Mucosa of descending colon (tissue), 3 donors: ENCODE data around the gene CTNND2. TPM values are rescaled to one million over a fixed set of nuclear protein-coding genes. Genes with fewer than 3 reads are reported as not detected.
"Not testable (repeated sequence)": the region's sequence is repeated elsewhere in the genome, so short reads cannot be mapped to it uniquely, and the experiment has no call there.

ENCODE experiments used
- ATAC-seq: fragments of 200-7000 bp; cut with Tn5 transposase; one replicate; pipeline ENCODE4 v1.9.1; 2020; ENCODE audit warnings: mild to moderate bottlenecking, moderate library complexity
- DNase-seq, 3 donors: peaks; one replicate each; pipeline ENCODE4 v3.0.0-alpha.2; 2020
- H3K36me3 ChIP-seq: fragments of 200-600 bp; one replicate; pipeline ENCODE4 v1.8.0; 2021; ENCODE audit warnings: low read depth, mild to moderate bottlenecking
- H3K4me1 ChIP-seq: fragments of 200-600 bp; one replicate; pipeline ENCODE4 v1.8.0; 2021; ENCODE audit warnings: low read depth, mild to moderate bottlenecking
- H3K4me3 ChIP-seq: fragments of 200-600 bp; one replicate; pipeline ENCODE4 v1.8.0; 2021; ENCODE audit warnings: mild to moderate bottlenecking
- H3K9me3 ChIP-seq: fragments of 200-600 bp; one replicate; pipeline ENCODE4 v1.8.0; 2021; ENCODE audit warnings: mild to moderate bottlenecking
- intact Hi-C, 2 donors: fragments of 100-400 bp; cut with DNase I in 1 of 2; cut with micrococcal nuclease in 1 of 2; formaldehyde crosslinking; loops; one replicate each; pipeline versions ENCODE4 v1.11.0 to v1.11.1; 2022; cut with DNase I, micrococcal nuclease
- total RNA-seq, 3 donors: library from RNA; stranded (reverse); fragmentation: NEBNext Ultra II Directional in 2 of 3; extraction: Animal tissue kit (Norgen Biotek cat#: 25700) in 2 of 3; gene quantifications; one replicate each; pipeline versions ENCODE4 v1.2.1 to v1.2.4, GENCODE V29; 2021 to 2023
- TF ChIP-seq, protein P1 (sequence below): fragments of 200-600 bp; IDR thresholded peaks from one replicate; pipeline ENCODE4 v1.8.0; 2022; ENCODE audit warnings: antibody characterized with exemption, mild to moderate bottlenecking
- donor health status: DM: no; HTN: no; CAD: no; lungs with moderate emphysema.
- donor health status: DM: no; HTN: no; CAD: no.
- donor health status: DM: no; HTN: yes; CAD: no.

Gene CTNND2
- total RNA-seq, 3 donors from 2014 or later: 0.70 to 3.4 (median 0.81) TPM

DNA sequence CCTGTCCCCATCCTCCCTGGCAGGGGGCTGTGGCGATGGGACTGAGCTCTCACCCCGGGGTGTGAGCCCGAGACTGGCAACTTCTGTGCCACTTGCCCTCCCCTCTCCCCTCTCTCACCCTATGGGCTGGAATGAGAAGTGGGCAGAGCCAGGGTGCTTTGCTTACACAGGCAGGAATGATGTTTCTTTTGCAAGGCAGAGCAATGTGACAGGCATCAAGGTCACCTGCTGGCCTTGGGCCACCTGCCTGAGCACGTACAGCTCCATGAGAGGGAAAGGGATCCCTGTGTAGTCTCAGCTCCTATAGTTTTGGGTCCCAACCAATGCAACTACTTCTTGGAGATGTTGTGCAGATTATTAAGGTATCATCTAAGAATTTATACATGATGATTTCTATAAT, 890.5 kb downstream of the CTNND2 start:
- no peak overlapping the region for H3K4me3 ChIP-seq
- DNase-seq (no peak), ATAC-seq (no peak)
- H3K4me1 ChIP-seq: no peaks in the 10 kb centered on the region
- intact Hi-C loops: no loop called here
- no peaks in the 10 kb centered on the region for H3K36me3 ChIP-seq
- TF ChIP-seq, protein P1, sequence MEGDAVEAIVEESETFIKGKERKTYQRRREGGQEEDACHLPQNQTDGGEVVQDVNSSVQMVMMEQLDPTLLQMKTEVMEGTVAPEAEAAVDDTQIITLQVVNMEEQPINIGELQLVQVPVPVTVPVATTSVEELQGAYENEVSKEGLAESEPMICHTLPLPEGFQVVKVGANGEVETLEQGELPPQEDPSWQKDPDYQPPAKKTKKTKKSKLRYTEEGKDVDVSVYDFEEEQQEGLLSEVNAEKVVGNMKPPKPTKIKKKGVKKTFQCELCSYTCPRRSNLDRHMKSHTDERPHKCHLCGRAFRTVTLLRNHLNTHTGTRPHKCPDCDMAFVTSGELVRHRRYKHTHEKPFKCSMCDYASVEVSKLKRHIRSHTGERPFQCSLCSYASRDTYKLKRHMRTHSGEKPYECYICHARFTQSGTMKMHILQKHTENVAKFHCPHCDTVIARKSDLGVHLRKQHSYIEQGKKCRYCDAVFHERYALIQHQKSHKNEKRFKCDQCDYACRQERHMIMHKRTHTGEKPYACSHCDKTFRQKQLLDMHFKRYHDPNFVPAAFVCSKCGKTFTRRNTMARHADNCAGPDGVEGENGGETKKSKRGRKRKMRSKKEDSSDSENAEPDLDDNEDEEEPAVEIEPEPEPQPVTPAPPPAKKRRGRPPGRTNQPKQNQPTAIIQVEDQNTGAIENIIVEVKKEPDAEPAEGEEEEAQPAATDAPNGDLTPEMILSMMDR: no peak
- no peaks in the 10 kb centered on the region for H3K9me3 ChIP-seq

DNA sequence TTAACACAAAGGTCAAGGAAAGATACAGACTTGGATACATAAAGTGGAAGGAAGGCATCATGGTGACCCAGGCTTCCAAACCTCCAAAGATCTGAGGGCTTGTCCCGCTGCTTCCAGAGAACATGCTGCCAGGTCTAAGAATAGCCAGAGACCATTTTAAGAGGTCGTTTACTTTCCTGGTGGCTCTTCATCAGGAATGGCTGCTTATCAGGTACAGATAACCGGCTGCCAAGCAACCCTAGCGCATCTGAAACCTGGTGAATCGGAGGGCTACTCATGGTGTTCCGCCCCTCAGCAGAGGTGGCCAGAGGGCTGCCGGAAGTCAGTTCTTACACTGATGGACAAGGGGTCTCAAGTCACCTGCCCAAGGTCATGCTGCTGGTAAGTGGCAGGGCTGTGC, 892.0 kb downstream of the CTNND2 start:
- Histone ChIP-seq H3K4me1 (no peaks in the 10 kb centered on the region), H3K4me3 (no peak overlapping the region), H3K36me3 (no peaks in the 10 kb centered on the region), H3K9me3 (no peaks in the 10 kb centered on the region)
- no peak for DNase-seq
- TF ChIP-seq, protein P1: no peak
- no peak for ATAC-seq
- intact Hi-C loops: no loop called here

DNA sequence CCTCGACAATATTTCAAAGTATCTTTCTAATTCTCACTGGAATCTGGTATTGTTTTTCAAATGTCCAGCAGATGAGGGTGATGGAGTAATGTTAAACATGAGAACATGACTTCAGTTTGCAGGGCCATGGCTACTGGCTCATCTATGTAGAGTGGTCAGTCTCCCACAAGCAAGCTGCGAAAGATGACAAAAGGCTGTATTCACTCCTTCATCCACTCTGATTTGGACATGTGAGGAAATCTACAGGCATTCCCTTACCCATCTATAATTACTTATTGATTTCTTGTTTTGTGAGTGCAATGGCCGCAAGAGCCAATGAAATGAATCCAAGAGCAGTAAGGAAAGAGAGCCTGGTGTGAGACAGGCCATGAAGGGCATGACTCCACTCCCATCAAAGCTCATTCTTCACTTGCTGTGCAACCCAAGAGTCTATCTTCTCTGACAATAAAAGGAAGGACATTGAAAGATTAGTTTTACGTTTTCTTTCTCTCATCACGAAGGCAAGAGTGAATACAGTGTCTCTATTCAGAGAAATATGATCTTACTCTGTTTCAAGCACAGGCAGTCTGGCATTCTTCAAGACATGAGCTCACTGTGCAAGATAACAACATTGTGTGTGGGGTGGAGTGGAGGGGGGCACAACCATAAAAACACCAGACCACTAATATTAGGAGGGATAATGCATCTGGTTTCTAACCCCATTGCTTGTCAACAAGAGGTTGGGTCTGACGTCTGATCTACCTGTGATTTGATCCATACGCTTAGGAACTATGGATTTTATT, 893.6 kb downstream of the CTNND2 start:
- H3K4me1 ChIP-seq: no peaks in the 10 kb centered on the region
- H3K9me3 ChIP-seq: no peaks in the 10 kb centered on the region
- DNase-seq (no peak), ATAC-seq (no peak)
- no peaks in the 10 kb centered on the region for H3K36me3 ChIP-seq
- TF ChIP-seq, protein P1: no peak
- intact Hi-C loops: no loop called here
- no peak overlapping the region for H3K4me3 ChIP-seq

DNA sequence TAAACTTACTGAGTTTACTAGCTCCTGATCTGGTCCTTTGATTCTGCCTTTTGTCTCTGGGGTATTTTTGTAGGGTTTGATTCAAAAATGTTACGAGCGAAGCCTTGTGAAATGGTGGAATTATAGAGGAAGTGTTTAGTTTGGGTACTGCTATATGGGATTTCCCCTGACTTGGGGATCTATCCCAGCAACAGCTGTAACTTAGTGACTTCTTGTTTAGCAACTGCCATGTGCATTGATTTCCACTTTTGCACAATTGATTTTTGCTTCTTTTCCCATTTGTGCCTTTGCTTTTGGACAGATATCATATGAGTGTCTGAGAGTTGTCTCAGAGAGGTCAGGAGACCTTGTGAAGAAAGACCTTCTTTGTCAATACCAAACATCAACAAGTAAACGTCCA, 894.7 kb downstream of the CTNND2 start:
- Histone ChIP-seq H3K4me1 (no peaks in the 10 kb centered on the region), H3K4me3 (no peak overlapping the region), H3K36me3 (no peaks in the 10 kb centered on the region), H3K9me3 (no peaks in the 10 kb centered on the region)
- DNase-seq (no peak), ATAC-seq (no peak)
- intact Hi-C loops: no loop called here
- TF ChIP-seq, protein P1: no peak

DNA sequence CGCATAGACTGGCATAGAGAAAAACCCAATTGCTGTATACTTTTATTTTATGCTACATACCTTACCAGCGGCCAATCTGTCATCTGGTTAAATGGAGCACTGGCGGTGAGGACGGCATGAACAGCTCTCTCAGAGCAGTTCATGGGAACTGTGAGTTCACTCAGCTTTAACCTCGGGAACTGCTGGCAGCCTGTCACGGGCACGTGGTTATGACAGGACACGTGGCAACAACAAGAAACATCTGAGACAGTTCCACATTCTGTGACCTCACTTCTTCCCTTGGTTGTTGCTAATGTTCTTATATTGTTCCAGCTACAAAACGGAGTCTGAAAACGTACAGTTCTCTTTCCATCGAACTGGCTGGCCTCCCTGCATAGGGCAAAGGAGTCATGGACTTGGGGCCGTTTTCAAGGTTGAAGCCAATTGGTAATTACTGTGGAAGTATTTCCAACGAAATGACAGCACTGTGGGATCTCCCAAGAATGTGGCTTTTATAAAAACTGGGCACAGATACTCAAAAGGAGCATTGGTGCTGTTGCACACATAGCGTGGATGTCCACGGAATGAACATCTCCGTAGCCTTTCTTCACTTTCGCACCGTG, 896.9 kb downstream of the CTNND2 start:
- peak in 1 of 3 donors; percentile 13 for DNase-seq
- Histone ChIP-seq H3K4me1 (no peaks in the 10 kb centered on the region), H3K4me3 (no peak overlapping the region), H3K36me3 (no peaks in the 10 kb centered on the region), H3K9me3 (no peaks in the 10 kb centered on the region)
- TF ChIP-seq, protein P1: no peak
- ATAC-seq: no peak
- intact Hi-C loops: no loop called here

DNA sequence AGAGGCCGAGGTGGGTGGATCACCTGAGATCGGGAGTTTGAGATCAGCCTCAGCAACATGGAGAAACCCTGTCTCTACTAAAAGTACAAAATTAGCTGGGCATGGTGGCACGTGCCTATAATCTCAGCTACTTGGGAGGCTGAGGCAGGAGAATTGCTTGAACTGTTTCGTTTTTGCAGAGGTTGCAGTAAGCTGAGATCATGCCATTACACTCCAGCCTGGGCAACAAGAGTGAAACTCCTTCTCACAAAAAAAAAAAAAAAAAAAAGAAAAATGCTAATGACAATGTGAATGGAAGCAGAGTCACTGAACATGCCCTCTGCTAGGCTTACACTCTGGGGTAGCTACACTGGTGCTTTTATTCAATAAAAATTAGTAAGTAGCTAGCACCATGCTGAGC, 899.7 kb downstream of the CTNND2 start:
- intact Hi-C loops, H3K4me1 ChIP-seq, ATAC-seq, H3K4me3 ChIP-seq, H3K36me3 ChIP-seq, H3K9me3 ChIP-seq, DNase-seq: not testable (repeated sequence)
